OCI-LY7 (cell line): Measurements from ENCODE around the gene ZNF512.

Experiments used
- EZH2phosphoT487 ChIP-seq: fragments of 200-600 bp; sonication (generic); IDR thresholded peaks from 2 replicates; pipeline ENCODE4 v1.6.1; 2018; ENCODE audit warnings: low read depth, borderline replicate concordance, mild to moderate bottlenecking, mixed run types, antibody characterized with exemption, low read length, moderate library complexity, mixed read lengths
- TF ChIP-seq, protein P1 (sequence below): fragments of 200-600 bp; sonication (generic); conservative IDR thresholded peaks from 2 replicates; pipeline ENCODE4 v1.5.1; 2014; ENCODE audit warnings: mild to moderate bottlenecking, antibody characterized with exemption, low read length, moderate library complexity, mixed read lengths

DNA sequence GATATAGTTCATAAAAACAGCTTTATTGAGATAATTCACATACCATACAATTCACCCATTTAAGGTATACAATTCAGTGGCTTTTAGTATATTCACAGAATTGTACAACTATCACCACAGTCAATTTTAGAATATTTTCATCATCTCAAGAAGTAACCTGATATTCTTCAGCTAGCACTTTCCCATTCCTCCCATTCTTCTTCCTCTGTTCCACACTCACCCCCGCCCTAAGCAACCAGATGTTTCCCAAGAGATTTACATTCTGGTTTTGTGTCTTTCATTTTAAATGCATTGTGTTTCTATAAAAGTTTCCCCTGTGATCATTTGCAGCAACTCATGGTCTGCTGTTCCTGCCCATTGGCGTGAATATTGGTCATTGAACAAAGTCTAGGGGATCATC is 51.4 kb downstream of the ZNF512 start:
- TF ChIP-seq, protein P1, sequence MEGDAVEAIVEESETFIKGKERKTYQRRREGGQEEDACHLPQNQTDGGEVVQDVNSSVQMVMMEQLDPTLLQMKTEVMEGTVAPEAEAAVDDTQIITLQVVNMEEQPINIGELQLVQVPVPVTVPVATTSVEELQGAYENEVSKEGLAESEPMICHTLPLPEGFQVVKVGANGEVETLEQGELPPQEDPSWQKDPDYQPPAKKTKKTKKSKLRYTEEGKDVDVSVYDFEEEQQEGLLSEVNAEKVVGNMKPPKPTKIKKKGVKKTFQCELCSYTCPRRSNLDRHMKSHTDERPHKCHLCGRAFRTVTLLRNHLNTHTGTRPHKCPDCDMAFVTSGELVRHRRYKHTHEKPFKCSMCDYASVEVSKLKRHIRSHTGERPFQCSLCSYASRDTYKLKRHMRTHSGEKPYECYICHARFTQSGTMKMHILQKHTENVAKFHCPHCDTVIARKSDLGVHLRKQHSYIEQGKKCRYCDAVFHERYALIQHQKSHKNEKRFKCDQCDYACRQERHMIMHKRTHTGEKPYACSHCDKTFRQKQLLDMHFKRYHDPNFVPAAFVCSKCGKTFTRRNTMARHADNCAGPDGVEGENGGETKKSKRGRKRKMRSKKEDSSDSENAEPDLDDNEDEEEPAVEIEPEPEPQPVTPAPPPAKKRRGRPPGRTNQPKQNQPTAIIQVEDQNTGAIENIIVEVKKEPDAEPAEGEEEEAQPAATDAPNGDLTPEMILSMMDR = no peak
- TF ChIP-seq EZH2phosphoT487 = no peak
